Measurements from ENCODE around the gene NAA40.
"Not testable (repeated sequence)": the region's sequence is repeated elsewhere in the genome, so short reads cannot be mapped to it uniquely, and the experiment has no call there.

- not testable (repeated sequence) for TF ChIP-seq TAF1 (IDR thresholded peaks at IDR 0.05; ENCODE audit: low read depth, low read length); POLR2A (IDR thresholded peaks at IDR 0.05; ENCODE audit: low read depth, low read length); POLR2AphosphoS5 (IDR thresholded peaks at IDR 0.05; ENCODE audit: low read depth, low read length); SPI1 (IDR thresholded peaks at IDR 0.05; ENCODE audit: low read depth, low read length); PAX5 (IDR thresholded peaks at IDR 0.05; ENCODE audit: insufficient read depth, low read length, severe bottlenecking)
Observed at GRCh38 chr11:63973912-63974258, 35.1 kb downstream of the NAA40 start.
